ENCODE results near the gene MLH3. TPM values are rescaled to one million over a fixed set of nuclear protein-coding genes. Genes with fewer than 3 reads are reported as not detected.

Gene MLH3
- total and polyA plus RNA-seq, 10 of the 15 experiments (the other 5 are each of a cell fraction or from before 2014, with no cell fraction given): 12.6 to 31.2 (median 19.6) TPM

DNA sequence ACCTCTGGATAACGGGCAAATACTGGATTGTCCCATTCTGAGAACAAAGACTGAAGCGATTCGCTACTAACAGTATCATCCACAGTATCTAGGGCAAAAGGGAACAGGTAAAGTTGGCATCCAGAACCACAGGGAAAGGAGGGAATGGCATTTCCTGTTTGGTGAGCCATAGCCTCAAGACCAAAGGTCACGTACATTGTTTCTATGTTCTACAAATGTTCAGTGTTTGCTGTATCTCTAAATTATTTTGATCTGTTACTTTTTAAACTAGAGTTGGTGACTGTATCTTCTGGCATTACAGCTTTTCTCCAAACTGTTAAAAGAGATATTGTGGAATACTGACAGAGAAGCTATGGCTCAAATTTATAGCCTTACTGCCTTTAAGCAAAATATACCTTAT, 9.7 kb downstream of the MLH3 start (continued):
- no peak for TF ChIP-seq KAT2A (conservative IDR thresholded peaks at IDR 0.05; ENCODE audit: control insufficient read depth, low read depth, low read length)
- no peak for TF ChIP-seq LARP7 (IDR thresholded peaks at IDR 0.05)
- TF ChIP-seq, protein P1, sequence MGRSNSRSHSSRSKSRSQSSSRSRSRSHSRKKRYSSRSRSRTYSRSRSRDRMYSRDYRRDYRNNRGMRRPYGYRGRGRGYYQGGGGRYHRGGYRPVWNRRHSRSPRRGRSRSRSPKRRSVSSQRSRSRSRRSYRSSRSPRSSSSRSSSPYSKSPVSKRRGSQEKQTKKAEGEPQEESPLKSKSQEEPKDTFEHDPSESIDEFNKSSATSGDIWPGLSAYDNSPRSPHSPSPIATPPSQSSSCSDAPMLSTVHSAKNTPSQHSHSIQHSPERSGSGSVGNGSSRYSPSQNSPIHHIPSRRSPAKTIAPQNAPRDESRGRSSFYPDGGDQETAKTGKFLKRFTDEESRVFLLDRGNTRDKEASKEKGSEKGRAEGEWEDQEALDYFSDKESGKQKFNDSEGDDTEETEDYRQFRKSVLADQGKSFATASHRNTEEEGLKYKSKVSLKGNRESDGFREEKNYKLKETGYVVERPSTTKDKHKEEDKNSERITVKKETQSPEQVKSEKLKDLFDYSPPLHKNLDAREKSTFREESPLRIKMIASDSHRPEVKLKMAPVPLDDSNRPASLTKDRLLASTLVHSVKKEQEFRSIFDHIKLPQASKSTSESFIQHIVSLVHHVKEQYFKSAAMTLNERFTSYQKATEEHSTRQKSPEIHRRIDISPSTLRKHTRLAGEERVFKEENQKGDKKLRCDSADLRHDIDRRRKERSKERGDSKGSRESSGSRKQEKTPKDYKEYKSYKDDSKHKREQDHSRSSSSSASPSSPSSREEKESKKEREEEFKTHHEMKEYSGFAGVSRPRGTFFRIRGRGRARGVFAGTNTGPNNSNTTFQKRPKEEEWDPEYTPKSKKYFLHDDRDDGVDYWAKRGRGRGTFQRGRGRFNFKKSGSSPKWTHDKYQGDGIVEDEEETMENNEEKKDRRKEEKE (IDR thresholded peaks at IDR 0.05): no peak
- no peak for TF ChIP-seq IKZF1 (conservative IDR thresholded peaks at IDR 0.05)

DNA sequence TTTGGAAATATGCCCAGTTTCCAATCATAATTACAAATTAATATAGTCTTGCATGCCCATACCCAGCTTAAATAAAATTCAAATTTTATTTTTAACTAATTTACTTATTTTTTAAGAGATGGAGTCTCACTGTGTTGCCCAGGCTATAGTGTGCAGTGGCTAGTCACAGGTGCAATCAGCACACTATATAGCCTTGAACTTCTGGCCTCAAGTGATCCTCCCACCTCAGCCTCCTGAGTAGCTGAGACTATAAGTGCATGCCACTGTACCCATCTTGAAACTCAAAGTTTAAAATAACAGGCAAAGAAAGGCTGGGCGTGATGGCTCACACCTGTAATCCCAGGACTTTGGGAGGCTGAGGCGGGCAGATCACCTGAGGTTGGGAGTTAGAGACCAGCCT, 10.3 kb downstream of the MLH3 start:
- Histone ChIP-seq H3K79me2 (ENCODE audit: control insufficient read depth, insufficient read depth, low read length) (peaks cover 2% of the 10 kb centered on the region), H4K20me1 (ENCODE audit: control insufficient read depth, insufficient read depth) (no peaks in the 10 kb centered on the region), H2AFZ (ENCODE audit: control insufficient read depth, low read depth, low read length) (no peak overlapping the region), H3K4me1 (ENCODE audit: control insufficient read depth, insufficient read depth, low read length) (no peaks in the 10 kb centered on the region), H3K9me3 (replicated peaks; ENCODE audit: control insufficient read depth, insufficient read depth, low read length) (no peaks in the 10 kb centered on the region), H3K36me3 (ENCODE audit: control insufficient read depth in 2 of 2, insufficient read depth in 2 of 2, low read length in 1 of 2) (peaks cover 0 to 3% of the 10 kb centered on the region in 2 experiments; a peak in 1 of 4 replicates), H3K27ac (ENCODE audit: control insufficient read depth, insufficient read depth) (no peak overlapping the region), H3K4me3 (no peak overlapping the region), H3K4me2 (ENCODE audit: control insufficient read depth, insufficient read depth) (no peak overlapping the region), H3K27me3 (replicated peaks in 1 of 2; ENCODE audit: control insufficient read depth in 2 of 2, insufficient read depth in 2 of 2, low read length in 1 of 2) (no peaks in the 10 kb centered on the region), H3K9ac (ENCODE audit: control insufficient read depth, insufficient read depth, low read length) (no peak overlapping the region)
- ChIA-PET RAD21 (ENCODE audit: unreplicated experiment) (interaction anchor here (1.2 kb wide), 1 partner anchor 95 kb away, joined by 3 read pairs; no protein-coding TSS in a partner anchor), POLR2A (interaction anchor here (0.5 kb wide), 1 partner anchor 13 kb away, joined by 4 read pairs; no protein-coding TSS in a partner anchor), CTCF (interaction anchor here (0.7 to 0.8 kb wide), 2 partner anchors 9 to 42 kb away, joined by 3 read pairs; no protein-coding TSS in a partner anchor), SMC1A (ENCODE audit: uncharacterized antibody, unreplicated experiment) (no interaction called here)
- ATAC-seq (no peak), FAIRE-seq (no peak), DNase-seq (ENCODE audit: low read depth, low spot score) (no peak)
- WGBS (ENCODE audit: insufficient coverage, insufficient replicate concordance, low lambda C conversion rate, missing lambda C conversion rate): 100% methylated on average over 2 of the region's 2 CpGs
- intact Hi-C loops (cut with micrococcal nuclease; ENCODE audit: unreplicated experiment) (no loop called here), in situ Hi-C loops (cut with MboI) (no loop called here)
- BruUV-seq (replicated peaks): no TSS peak
- TF ChIP-seq NBN (IDR thresholded peaks at IDR 0.05): no peak
- TF ChIP-seq, protein P2, sequence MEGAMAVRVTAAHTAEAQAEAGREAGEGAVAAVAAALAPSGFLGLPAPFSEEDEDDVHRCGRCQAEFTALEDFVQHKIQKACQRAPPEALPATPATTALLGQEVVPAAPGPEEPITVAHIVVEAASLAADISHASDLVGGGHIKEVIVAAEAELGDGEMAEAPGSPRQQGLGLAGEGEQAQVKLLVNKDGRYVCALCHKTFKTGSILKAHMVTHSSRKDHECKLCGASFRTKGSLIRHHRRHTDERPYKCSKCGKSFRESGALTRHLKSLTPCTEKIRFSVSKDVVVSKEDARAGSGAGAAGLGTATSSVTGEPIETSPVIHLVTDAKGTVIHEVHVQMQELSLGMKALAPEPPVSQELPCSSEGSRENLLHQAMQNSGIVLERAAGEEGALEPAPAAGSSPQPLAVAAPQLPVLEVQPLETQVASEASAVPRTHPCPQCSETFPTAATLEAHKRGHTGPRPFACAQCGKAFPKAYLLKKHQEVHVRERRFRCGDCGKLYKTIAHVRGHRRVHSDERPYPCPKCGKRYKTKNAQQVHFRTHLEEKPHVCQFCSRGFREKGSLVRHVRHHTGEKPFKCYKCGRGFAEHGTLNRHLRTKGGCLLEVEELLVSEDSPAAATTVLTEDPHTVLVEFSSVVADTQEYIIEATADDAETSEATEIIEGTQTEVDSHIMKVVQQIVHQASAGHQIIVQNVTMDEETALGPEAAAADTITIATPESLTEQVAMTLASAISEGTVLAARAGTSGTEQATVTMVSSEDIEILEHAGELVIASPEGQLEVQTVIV (IDR thresholded peaks at IDR 0.05; ENCODE audit: borderline replicate concordance, partially characterized antibody): no peak
- TF ChIP-seq ZNF384 (IDR thresholded peaks at IDR 0.05; ENCODE audit: borderline replicate concordance, low read depth, low read length): no peak
- TF ChIP-seq, protein P3, sequence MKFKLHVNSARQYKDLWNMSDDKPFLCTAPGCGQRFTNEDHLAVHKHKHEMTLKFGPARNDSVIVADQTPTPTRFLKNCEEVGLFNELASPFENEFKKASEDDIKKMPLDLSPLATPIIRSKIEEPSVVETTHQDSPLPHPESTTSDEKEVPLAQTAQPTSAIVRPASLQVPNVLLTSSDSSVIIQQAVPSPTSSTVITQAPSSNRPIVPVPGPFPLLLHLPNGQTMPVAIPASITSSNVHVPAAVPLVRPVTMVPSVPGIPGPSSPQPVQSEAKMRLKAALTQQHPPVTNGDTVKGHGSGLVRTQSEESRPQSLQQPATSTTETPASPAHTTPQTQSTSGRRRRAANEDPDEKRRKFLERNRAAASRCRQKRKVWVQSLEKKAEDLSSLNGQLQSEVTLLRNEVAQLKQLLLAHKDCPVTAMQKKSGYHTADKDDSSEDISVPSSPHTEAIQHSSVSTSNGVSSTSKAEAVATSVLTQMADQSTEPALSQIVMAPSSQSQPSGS (IDR thresholded peaks at IDR 0.05; ENCODE audit: low read length): no peak
- no peak for TF ChIP-seq RB1 (IDR thresholded peaks at IDR 0.05; ENCODE audit: borderline replicate concordance)
- no peak for TF ChIP-seq ZNF207 (IDR thresholded peaks at IDR 0.05; ENCODE audit: borderline replicate concordance)
- no peak for TF ChIP-seq IKZF2 (IDR thresholded peaks at IDR 0.05)
- TF ChIP-seq, protein P4, sequence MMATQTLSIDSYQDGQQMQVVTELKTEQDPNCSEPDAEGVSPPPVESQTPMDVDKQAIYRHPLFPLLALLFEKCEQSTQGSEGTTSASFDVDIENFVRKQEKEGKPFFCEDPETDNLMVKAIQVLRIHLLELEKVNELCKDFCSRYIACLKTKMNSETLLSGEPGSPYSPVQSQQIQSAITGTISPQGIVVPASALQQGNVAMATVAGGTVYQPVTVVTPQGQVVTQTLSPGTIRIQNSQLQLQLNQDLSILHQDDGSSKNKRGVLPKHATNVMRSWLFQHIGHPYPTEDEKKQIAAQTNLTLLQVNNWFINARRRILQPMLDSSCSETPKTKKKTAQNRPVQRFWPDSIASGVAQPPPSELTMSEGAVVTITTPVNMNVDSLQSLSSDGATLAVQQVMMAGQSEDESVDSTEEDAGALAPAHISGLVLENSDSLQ (IDR thresholded peaks at IDR 0.05): no peak
- TF ChIP-seq FOS (IDR thresholded peaks at IDR 0.05; ENCODE audit: borderline replicate concordance, extremely low read depth, insufficient read length): no peak
- TF ChIP-seq, protein P5, sequence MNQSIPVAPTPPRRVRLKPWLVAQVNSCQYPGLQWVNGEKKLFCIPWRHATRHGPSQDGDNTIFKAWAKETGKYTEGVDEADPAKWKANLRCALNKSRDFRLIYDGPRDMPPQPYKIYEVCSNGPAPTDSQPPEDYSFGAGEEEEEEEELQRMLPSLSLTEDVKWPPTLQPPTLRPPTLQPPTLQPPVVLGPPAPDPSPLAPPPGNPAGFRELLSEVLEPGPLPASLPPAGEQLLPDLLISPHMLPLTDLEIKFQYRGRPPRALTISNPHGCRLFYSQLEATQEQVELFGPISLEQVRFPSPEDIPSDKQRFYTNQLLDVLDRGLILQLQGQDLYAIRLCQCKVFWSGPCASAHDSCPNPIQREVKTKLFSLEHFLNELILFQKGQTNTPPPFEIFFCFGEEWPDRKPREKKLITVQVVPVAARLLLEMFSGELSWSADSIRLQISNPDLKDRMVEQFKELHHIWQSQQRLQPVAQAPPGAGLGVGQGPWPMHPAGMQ (IDR thresholded peaks at IDR 0.05; ENCODE audit: borderline replicate concordance): no peak
